Measurements from ENCODE around the gene WBP11.

Gene WBP11

GRCh38 chr12:14841761-14842160 lies 38.5 kb upstream of the WBP11 start:
- H3K27ac ChIP-seq (replicated peaks), result no peak overlapping the region
- no peak for DNase-seq (ENCODE audit: low read depth in 1 of 2, low spot score in 1 of 2)
- no peak overlapping the region for H3K4me3 ChIP-seq (replicated peaks; ENCODE audit: insufficient read depth, low read length)
- TF ChIP-seq SPI1 (IDR thresholded peaks at IDR 0.05; ENCODE audit: borderline replicate concordance, low read depth) (no peak), POLR2AphosphoS5 (IDR thresholded peaks at IDR 0.05; ENCODE audit: low read depth) (no peak), CTCF (IDR thresholded peaks at IDR 0.05; ENCODE audit: insufficient read depth, low read length) (no peak), REST (IDR thresholded peaks at IDR 0.05; ENCODE audit: insufficient replicate concordance, low read depth) (no peak), GABPA (IDR thresholded peaks at IDR 0.05; ENCODE audit: low read depth) (no peak)
- H3K27me3 ChIP-seq (ENCODE audit: insufficient read depth, poor library complexity, severe bottlenecking), result no peaks in the 10 kb centered on the region

- H3K27me3 ChIP-seq (ENCODE audit: insufficient read depth, poor library complexity, severe bottlenecking), result no peaks in the 10 kb centered on the region
- no peak overlapping the region for H3K27ac ChIP-seq (replicated peaks)
- H3K4me3 ChIP-seq (replicated peaks; ENCODE audit: insufficient read depth, low read length), result no peak overlapping the region
- DNase-seq (ENCODE audit: low read depth in 1 of 2, low spot score in 1 of 2), result no peak
- no peak for TF ChIP-seq POLR2AphosphoS5 (IDR thresholded peaks at IDR 0.05; ENCODE audit: low read depth)
- no peak for TF ChIP-seq GABPA (IDR thresholded peaks at IDR 0.05; ENCODE audit: low read depth)
- TF ChIP-seq REST (IDR thresholded peaks at IDR 0.05; ENCODE audit: insufficient replicate concordance, low read depth), result no peak
- no peak for TF ChIP-seq SPI1 (IDR thresholded peaks at IDR 0.05; ENCODE audit: borderline replicate concordance, low read depth)
- TF ChIP-seq CTCF (IDR thresholded peaks at IDR 0.05; ENCODE audit: insufficient read depth, low read length), result no peak
These were observed 37.3 kb upstream of the WBP11 start for GRCh38 chr12:14840616-14841015.

GRCh38 chr12:14839262-14839661 lies 36.0 kb upstream of the WBP11 start:
- no peaks in the 10 kb centered on the region for H3K27me3 ChIP-seq (ENCODE audit: insufficient read depth, poor library complexity, severe bottlenecking)
- TF ChIP-seq SPI1 (IDR thresholded peaks at IDR 0.05; ENCODE audit: borderline replicate concordance, low read depth) (no peak), POLR2AphosphoS5 (IDR thresholded peaks at IDR 0.05; ENCODE audit: low read depth) (no peak), CTCF (IDR thresholded peaks at IDR 0.05; ENCODE audit: insufficient read depth, low read length) (no peak), GABPA (IDR thresholded peaks at IDR 0.05; ENCODE audit: low read depth) (no peak), REST (IDR thresholded peaks at IDR 0.05; ENCODE audit: insufficient replicate concordance, low read depth) (no peak)
- no peak overlapping the region for H3K4me3 ChIP-seq (replicated peaks; ENCODE audit: insufficient read depth, low read length)
- H3K27ac ChIP-seq (replicated peaks), result no peak overlapping the region
- DNase-seq (ENCODE audit: low read depth in 1 of 2, low spot score in 1 of 2), result no peak

Data from HL-60 (cell line).